Spinal cord (tissue), 10 donors: ENCODE data around the gene RCAN3. TPM values are rescaled to one million over a fixed set of nuclear protein-coding genes. Genes with fewer than 3 reads are reported as not detected.

Experiments
- DNase-seq, 6 donors: peaks; one replicate each; pipeline versions ENCODE4 v3.0.0 to v3.0.0-alpha.2; 2013 to 2015; ENCODE audit warnings: low spot score in 6 of 6, low read depth in 4 of 6
- H3K27ac ChIP-seq: one replicate; pipeline ENCODE4 v1.5.1; 2013; ENCODE audit warnings: low read depth, low read length, control low read depth
- H3K27me3 ChIP-seq: one replicate; pipeline ENCODE4 v1.6.1; 2013; ENCODE audit warnings: low read length; ENCODE audit not compliant: control insufficient read depth, insufficient read depth
- H3K36me3 ChIP-seq: one replicate; pipeline ENCODE4 v1.6.1; 2013; ENCODE audit warnings: low read length; ENCODE audit not compliant: control insufficient read depth, insufficient read depth
- H3K4me1 ChIP-seq: one replicate; pipeline ENCODE4 v1.6.1; 2013; ENCODE audit warnings: low read length; ENCODE audit not compliant: control insufficient read depth, insufficient read depth
- H3K4me3 ChIP-seq: one replicate; pipeline ENCODE4 v1.5.1; 2013; ENCODE audit warnings: low read depth, low read length, control low read depth
- H3K9me3 ChIP-seq: one replicate; pipeline ENCODE4 v1.6.1; 2013; ENCODE audit warnings: low read length; ENCODE audit not compliant: control insufficient read depth, insufficient read depth
- WGBS: methylation state at CpG from one replicate; pipeline ENCODE4 v1.1.5; 2013; ENCODE audit warnings: missing lambda C conversion rate; ENCODE audit not compliant: insufficient coverage; 5-methylcytosine and 5-hydroxymethylcytosine counted together
- polyA plus RNA-seq, 2 donors: library from polyadenylated mRNA; unstranded; fragments of 120-200 nt; gene quantifications; one replicate each; pipeline ENCODE4 v1.2.1, GENCODE V29; 2013; ENCODE audit not compliant: insufficient read length in 2 of 2
- total RNA-seq, 2 donors: library from RNA; depleted of rRNA in 1 of 2; stranded (reverse); fragments of 120-200 nt in 1 of 2; fragments of >200 nt in 1 of 2; gene quantifications; one replicate each; pipeline versions ENCODE4 v1.2.3 to v1.2.4, GENCODE V29; 2013 to 2014
- donor health status: healthy.

The RCAN3 gene
- total and polyA plus RNA-seq, 4 donors, result 9.1 to 19.9 (median 11.7) TPM

DNA sequence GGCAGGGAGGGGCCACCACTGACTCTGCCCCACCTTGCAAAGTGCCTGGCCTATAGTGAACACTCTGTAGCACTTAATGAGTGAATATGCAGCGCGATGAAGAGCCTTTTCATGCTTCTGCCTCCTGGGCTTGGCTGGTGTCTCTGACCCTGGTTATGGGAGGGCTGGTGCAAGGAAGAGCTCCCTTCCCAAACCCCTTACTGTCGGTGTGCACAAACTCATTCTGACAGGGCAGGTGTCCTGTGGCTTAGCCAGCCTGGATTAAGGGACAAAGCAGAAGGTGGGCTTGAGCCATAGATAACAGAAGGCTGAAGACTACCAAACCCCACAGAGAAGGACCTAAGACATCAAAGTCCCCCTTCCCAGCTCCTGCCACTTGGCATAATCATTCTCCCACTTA is 51.3 kb downstream of the RCAN3 start:
- WGBS, result 86% methylated on average over 1 of the region's 3 CpGs
- Histone ChIP-seq H3K27me3 (peaks cover 30% of the 10 kb centered on the region), H3K4me3 (no peak overlapping the region)

DNA sequence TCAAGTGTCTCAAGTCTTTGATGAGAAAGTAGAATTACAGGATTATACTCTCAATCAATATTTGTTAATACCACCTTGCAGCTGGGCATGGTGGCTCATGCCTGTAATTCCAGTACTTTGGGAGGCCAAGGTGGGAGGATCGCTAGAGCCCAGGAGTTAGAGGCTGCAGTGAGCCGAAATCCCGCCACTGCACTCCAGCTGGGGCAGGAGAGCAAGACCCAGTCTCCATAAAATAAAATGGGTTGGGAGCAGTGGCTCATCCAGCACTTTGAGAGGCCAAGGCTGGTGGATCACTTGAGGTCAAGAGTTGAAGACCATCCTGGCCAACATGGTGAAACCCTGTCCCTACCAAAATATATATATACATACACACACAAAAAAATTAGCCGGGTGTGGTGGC is 52.1 kb downstream of the RCAN3 start:
- DNase-seq, result no peak
- 97% methylated on average over 3 of the region's 4 CpGs for WGBS
- peaks cover 30% of the 10 kb centered on the region for H3K27me3 ChIP-seq
- H3K4me1 ChIP-seq, result peaks cover 26% of the 10 kb centered on the region
- H3K4me3 ChIP-seq, result no peak overlapping the region
- H3K27ac ChIP-seq, result no peak overlapping the region
- H3K36me3 ChIP-seq, result no peaks in the 10 kb centered on the region
- no peaks in the 10 kb centered on the region for H3K9me3 ChIP-seq

More for the DNA sequence above, 51.3 kb downstream of the RCAN3 start:
- H3K4me1 ChIP-seq, result peaks cover 19% of the 10 kb centered on the region
- no peak overlapping the region for H3K27ac ChIP-seq
- no peaks in the 10 kb centered on the region for H3K9me3 ChIP-seq
- H3K36me3 ChIP-seq, result no peaks in the 10 kb centered on the region
- DNase-seq, result no peak

GRCh38 chr1:24555591-24556413 is 53.2 kb downstream of the RCAN3 start, which contains the start of gene NCMAP:
Gene NCMAP (plus strand): TSS chr1:24556087. CDS start chr1:24595431, 39,344 bp downstream.
- DNase-seq, result peak in 2 of 6 donors; percentile 11 to 19
- peaks cover 30% of the 10 kb centered on the region for H3K27me3 ChIP-seq
- H3K36me3 ChIP-seq, result no peaks in the 10 kb centered on the region
- peaks cover 26% of the 10 kb centered on the region for H3K4me1 ChIP-seq
- 2% methylated on average over 54 of the region's 61 CpGs for WGBS
- no peak within 1 kb of the TSS for H3K4me3 ChIP-seq
- no peaks in the 10 kb centered on the region for H3K9me3 ChIP-seq
- H3K27ac ChIP-seq, result no peak within 1 kb of the TSS

DNA sequence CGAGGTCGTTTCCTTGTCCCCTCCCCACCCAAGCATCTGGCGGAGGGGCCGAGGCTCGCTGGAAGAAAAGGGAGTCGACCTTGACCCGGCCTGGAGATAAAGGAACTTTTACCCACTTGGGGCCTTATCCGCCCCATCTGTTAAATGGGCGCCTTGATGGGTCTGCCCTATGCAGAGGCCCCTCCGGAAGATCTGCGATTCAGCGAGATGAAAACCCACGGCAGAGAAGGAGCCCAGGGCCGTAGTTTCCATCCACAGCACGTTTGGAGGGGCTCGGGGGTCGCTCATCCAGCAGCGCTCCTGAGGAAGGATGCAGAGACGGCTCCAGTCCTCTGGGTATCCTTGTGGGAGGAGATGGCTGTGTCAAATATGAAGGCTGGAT is 53.8 kb downstream of the RCAN3 start:
- H3K27ac ChIP-seq, result no peak overlapping the region
- 41% methylated on average over 18 of the region's 19 CpGs for WGBS
- H3K4me1 ChIP-seq, result peaks cover 26% of the 10 kb centered on the region
- H3K4me3 ChIP-seq, result no peak overlapping the region
- no peaks in the 10 kb centered on the region for H3K9me3 ChIP-seq
- H3K27me3 ChIP-seq, result peaks cover 30% of the 10 kb centered on the region
- H3K36me3 ChIP-seq, result no peaks in the 10 kb centered on the region
- DNase-seq, result no peak

- no peak for DNase-seq
- Histone ChIP-seq H3K27ac (no peak overlapping the region), H3K27me3 (peaks cover 30% of the 10 kb centered on the region), H3K36me3 (no peaks in the 10 kb centered on the region), H3K4me3 (no peak overlapping the region), H3K9me3 (no peaks in the 10 kb centered on the region), H3K4me1 (peaks cover 21% of the 10 kb centered on the region)
- 92% methylated on average over 4 of the region's 6 CpGs for WGBS
These were observed 54.6 kb downstream of the RCAN3 start for GRCh38 chr1:24557220-24557619.

GRCh38 chr1:24557711-24558131 is 55.1 kb downstream of the RCAN3 start:
- no peak overlapping the region for H3K4me3 ChIP-seq
- H3K9me3 ChIP-seq, result no peaks in the 10 kb centered on the region
- no peak overlapping the region for H3K27ac ChIP-seq
- no peak for DNase-seq
- peaks cover 21% of the 10 kb centered on the region for H3K4me1 ChIP-seq
- 73% methylated on average over 9 of the region's 9 CpGs for WGBS
- no peaks in the 10 kb centered on the region for H3K36me3 ChIP-seq
- peaks cover 30% of the 10 kb centered on the region for H3K27me3 ChIP-seq

DNA sequence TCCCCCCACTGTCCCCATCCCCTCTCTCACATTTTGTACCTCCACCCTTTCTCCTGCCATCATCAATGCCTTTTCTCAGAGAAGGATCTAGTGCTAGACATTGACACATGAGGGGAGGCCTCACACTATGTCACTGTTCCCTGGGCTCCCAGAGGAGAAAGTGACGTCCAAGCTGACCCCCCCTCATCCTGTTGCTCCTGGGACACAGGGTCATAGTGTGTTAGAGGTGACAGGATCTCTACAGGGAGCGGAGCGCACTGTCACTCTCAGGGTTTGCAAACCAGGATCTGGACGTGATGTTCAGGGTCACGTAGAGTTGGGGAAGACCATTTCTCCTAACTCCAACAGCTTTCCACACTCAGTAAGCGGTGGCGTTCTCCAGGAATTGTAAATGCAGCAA is 55.8 kb downstream of the RCAN3 start:
- H3K27me3 ChIP-seq, result peaks cover 30% of the 10 kb centered on the region
- WGBS, result 100% methylated on average over 1 of the region's 7 CpGs
- H3K4me3 ChIP-seq, result no peak overlapping the region
- peaks cover 21% of the 10 kb centered on the region for H3K4me1 ChIP-seq
- H3K27ac ChIP-seq, result no peak overlapping the region
- no peak for DNase-seq
- no peaks in the 10 kb centered on the region for H3K36me3 ChIP-seq
- no peaks in the 10 kb centered on the region for H3K9me3 ChIP-seq

DNA sequence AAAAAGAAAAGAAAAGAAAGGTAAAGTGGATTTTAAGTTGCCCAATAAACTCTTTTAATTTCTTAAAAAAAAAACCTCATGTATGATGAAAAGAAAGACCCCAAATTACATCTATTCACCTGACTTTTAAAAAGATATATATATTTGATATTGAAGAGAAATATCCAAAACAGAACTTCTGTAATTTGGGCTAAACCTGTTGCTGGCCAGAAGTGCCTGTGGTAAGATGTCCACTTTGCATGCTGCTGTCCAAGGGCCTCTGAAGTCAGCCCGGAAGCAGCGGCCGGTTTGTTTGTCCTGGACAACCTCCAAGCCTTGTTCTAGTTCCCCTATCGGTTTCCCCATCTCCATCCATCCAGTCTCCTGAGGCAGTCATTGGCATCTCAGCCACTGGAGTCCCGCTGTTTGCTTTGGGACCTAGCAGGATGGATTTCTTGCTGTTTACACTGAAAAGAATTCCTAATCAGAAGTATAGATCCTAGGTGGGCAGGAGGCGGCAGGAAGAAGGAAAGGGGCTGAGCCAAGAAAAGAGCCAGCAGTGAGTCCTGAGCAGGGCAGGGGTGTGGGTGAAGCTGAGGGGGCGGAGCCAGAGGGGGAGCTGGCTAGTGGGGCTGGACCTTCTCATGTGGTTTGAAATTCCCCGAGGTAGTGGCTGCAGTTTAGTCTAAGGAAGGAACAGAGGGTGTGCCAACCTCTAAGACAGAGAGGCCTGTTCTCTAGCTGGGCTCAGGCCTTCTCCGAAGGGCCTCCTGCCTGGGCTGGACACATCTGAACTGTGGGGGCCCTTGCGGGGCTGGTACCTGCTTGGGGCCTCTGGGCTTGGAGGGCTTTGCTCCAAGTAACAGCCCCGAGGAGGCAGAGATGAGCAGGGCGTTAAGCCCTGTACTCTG is 56.5 kb downstream of the RCAN3 start:
- Histone ChIP-seq H3K9me3 (no peaks in the 10 kb centered on the region), H3K36me3 (no peaks in the 10 kb centered on the region), H3K4me1 (peaks cover 21% of the 10 kb centered on the region), H3K27ac (no peak overlapping the region), H3K4me3 (no peak overlapping the region), H3K27me3 (peaks cover 25% of the 10 kb centered on the region)
- DNase-seq, result peak in 2 of 6 donors; percentile 34 to 67
- WGBS, result 49% methylated on average over 10 of the region's 12 CpGs

GRCh38 chr1:24560361-24560760 is 57.7 kb downstream of the RCAN3 start:
- 94% methylated on average over 6 of the region's 6 CpGs for WGBS
- no peaks in the 10 kb centered on the region for H3K36me3 ChIP-seq
- H3K27ac ChIP-seq, result no peak overlapping the region
- peaks cover 19% of the 10 kb centered on the region for H3K4me1 ChIP-seq
- no peak for DNase-seq
- no peak overlapping the region for H3K4me3 ChIP-seq
- no peaks in the 10 kb centered on the region for H3K9me3 ChIP-seq
- H3K27me3 ChIP-seq, result peaks cover 17% of the 10 kb centered on the region
